ENCODE measurements around the gene ATAD2B. TPM values are rescaled to one million over a fixed set of nuclear protein-coding genes. Genes with fewer than 3 reads are reported as not detected.

Gene ATAD2B
- polyA plus RNA-seq, 1 of the 3 experiments (the other 2 are of a cell fraction), result 1.3 TPM

DNA sequence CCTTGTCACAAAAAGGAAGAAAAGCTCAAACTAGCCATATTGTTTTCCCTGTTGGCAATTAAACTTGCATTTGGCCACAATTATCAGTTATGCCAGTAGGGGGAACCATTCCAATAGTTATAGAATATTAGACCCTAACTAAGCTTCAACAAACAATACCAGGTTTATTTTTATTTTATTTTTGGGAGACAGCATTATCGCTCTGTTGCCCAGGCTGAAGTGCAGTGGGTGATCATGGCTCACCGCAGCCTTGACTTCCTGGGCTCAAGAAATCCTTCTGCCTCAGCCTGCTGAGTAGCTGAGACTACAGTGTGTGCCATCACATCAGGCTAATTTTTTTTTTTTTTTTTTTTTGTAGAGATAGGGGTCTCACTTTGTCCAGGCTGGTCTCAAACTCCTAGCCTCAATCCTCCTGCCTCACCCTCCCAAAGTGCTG lies 102.1 kb downstream of the ATAD2B start (continued):
- TF ChIP-seq NFIC (IDR thresholded peaks at IDR 0.05; ENCODE audit: borderline replicate concordance) (no peak), FOXJ3 (CRISPR knock-in tag; IDR thresholded peaks at IDR 0.05) (no peak), SIN3A (IDR thresholded peaks at IDR 0.05; ENCODE audit: borderline replicate concordance, low read depth, low read length) (no peak), RAD21 (IDR thresholded peaks at IDR 0.05; ENCODE audit: low read length) (peak; percentile 85), EP300 (IDR thresholded peaks at IDR 0.05; ENCODE audit: borderline replicate concordance in 1 of 2, low read depth in 1 of 2, low read length in 1 of 2) (no peak), EZH2phosphoT487 (IDR thresholded peaks at IDR 0.05; ENCODE audit: borderline replicate concordance, low read depth) (no peak), MXI1 (IDR thresholded peaks at IDR 0.05; ENCODE audit: low read depth, low read length) (peak; percentile 31; the same call in 1 of the 2 replicates)

DNA sequence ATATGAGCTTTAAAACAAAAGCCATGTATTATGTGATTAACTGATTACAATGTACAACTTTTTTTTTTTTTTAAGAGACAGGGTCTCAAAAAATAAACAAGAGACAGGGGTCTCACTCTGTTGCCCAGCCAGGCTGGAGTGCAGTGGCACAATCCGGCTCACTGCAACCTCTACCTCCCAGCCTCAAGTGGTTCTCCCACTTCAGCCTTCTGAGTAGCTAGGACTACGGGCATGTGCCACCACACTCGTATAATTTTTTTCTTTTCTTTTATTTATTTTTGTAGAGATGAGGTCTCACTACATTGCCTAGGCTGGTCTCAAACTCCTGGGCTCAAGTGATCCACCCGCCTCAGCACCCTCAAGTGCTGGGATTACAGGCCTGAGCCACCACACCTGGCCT lies 103.1 kb downstream of the ATAD2B start:
- no peaks in the 10 kb centered on the region; a peak in 1 of 4 replicates for H3K4me1 ChIP-seq (ENCODE audit: control insufficient read depth in 1 of 2, insufficient read depth in 2 of 2, low read depth in 1 of 2, low read length in 1 of 2)
- no peak overlapping the region for H3K4me2 ChIP-seq
- no peaks in the 10 kb centered on the region for H3K9me3 ChIP-seq
- H3K27me3 ChIP-seq (ENCODE audit: insufficient read depth), result no peaks in the 10 kb centered on the region
- H4K20me1 ChIP-seq (ENCODE audit: insufficient read depth), result no peaks in the 10 kb centered on the region
- TF ChIP-seq TAF1 (IDR thresholded peaks at IDR 0.05; ENCODE audit: borderline replicate concordance, low read depth, low read length), result no peak
- no peak for TF ChIP-seq MEF2A (IDR thresholded peaks at IDR 0.05; ENCODE audit: borderline replicate concordance, low read depth)
- TF ChIP-seq RFX5 (IDR thresholded peaks at IDR 0.05; ENCODE audit: low read length), result no peak
- TF ChIP-seq GATA2 (CRISPR knock-in tag; IDR thresholded peaks at IDR 0.05), result no peak
- TF ChIP-seq, protein P1, sequence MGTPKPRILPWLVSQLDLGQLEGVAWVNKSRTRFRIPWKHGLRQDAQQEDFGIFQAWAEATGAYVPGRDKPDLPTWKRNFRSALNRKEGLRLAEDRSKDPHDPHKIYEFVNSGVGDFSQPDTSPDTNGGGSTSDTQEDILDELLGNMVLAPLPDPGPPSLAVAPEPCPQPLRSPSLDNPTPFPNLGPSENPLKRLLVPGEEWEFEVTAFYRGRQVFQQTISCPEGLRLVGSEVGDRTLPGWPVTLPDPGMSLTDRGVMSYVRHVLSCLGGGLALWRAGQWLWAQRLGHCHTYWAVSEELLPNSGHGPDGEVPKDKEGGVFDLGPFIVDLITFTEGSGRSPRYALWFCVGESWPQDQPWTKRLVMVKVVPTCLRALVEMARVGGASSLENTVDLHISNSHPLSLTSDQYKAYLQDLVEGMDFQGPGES (IDR thresholded peaks at IDR 0.05; ENCODE audit: low read depth, low read length), result no peak
- TF ChIP-seq, protein P2, sequence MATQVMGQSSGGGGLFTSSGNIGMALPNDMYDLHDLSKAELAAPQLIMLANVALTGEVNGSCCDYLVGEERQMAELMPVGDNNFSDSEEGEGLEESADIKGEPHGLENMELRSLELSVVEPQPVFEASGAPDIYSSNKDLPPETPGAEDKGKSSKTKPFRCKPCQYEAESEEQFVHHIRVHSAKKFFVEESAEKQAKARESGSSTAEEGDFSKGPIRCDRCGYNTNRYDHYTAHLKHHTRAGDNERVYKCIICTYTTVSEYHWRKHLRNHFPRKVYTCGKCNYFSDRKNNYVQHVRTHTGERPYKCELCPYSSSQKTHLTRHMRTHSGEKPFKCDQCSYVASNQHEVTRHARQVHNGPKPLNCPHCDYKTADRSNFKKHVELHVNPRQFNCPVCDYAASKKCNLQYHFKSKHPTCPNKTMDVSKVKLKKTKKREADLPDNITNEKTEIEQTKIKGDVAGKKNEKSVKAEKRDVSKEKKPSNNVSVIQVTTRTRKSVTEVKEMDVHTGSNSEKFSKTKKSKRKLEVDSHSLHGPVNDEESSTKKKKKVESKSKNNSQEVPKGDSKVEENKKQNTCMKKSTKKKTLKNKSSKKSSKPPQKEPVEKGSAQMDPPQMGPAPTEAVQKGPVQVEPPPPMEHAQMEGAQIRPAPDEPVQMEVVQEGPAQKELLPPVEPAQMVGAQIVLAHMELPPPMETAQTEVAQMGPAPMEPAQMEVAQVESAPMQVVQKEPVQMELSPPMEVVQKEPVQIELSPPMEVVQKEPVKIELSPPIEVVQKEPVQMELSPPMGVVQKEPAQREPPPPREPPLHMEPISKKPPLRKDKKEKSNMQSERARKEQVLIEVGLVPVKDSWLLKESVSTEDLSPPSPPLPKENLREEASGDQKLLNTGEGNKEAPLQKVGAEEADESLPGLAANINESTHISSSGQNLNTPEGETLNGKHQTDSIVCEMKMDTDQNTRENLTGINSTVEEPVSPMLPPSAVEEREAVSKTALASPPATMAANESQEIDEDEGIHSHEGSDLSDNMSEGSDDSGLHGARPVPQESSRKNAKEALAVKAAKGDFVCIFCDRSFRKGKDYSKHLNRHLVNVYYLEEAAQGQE (IDR thresholded peaks at IDR 0.05; ENCODE audit: low read depth, low read length), result no peak
- TF ChIP-seq CHD2 (IDR thresholded peaks at IDR 0.05; ENCODE audit: low read length, partially characterized antibody), result no peak
- no peak for TF ChIP-seq EP300 (IDR thresholded peaks at IDR 0.05; ENCODE audit: borderline replicate concordance in 1 of 2, low read depth in 1 of 2, low read length in 1 of 2)
- no peak for TF ChIP-seq NFIC (IDR thresholded peaks at IDR 0.05; ENCODE audit: borderline replicate concordance)
- no peak for TF ChIP-seq POLR2AphosphoS5 (IDR thresholded peaks at IDR 0.05; ENCODE audit: low read depth, low read length)
- TF ChIP-seq RCOR1 (IDR thresholded peaks at IDR 0.05; ENCODE audit: low read length), result no peak
- TF ChIP-seq, protein P3, sequence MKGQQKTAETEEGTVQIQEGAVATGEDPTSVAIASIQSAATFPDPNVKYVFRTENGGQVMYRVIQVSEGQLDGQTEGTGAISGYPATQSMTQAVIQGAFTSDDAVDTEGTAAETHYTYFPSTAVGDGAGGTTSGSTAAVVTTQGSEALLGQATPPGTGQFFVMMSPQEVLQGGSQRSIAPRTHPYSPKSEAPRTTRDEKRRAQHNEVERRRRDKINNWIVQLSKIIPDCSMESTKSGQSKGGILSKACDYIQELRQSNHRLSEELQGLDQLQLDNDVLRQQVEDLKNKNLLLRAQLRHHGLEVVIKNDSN (IDR thresholded peaks at IDR 0.05; ENCODE audit: borderline replicate concordance, low read depth), result no peak
- no peak for TF ChIP-seq JUND (IDR thresholded peaks at IDR 0.05)
- TF ChIP-seq YY1 (IDR thresholded peaks at IDR 0.05; ENCODE audit: low read depth), result no peak
- no peak for TF ChIP-seq RXRA (IDR thresholded peaks at IDR 0.05; ENCODE audit: borderline replicate concordance, low read depth)
- TF ChIP-seq, protein P4, sequence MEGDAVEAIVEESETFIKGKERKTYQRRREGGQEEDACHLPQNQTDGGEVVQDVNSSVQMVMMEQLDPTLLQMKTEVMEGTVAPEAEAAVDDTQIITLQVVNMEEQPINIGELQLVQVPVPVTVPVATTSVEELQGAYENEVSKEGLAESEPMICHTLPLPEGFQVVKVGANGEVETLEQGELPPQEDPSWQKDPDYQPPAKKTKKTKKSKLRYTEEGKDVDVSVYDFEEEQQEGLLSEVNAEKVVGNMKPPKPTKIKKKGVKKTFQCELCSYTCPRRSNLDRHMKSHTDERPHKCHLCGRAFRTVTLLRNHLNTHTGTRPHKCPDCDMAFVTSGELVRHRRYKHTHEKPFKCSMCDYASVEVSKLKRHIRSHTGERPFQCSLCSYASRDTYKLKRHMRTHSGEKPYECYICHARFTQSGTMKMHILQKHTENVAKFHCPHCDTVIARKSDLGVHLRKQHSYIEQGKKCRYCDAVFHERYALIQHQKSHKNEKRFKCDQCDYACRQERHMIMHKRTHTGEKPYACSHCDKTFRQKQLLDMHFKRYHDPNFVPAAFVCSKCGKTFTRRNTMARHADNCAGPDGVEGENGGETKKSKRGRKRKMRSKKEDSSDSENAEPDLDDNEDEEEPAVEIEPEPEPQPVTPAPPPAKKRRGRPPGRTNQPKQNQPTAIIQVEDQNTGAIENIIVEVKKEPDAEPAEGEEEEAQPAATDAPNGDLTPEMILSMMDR (IDR thresholded peaks at IDR 0.05), result no peak
- TF ChIP-seq ELF1 (IDR thresholded peaks at IDR 0.05), result no peak
- TF ChIP-seq, protein P5, sequence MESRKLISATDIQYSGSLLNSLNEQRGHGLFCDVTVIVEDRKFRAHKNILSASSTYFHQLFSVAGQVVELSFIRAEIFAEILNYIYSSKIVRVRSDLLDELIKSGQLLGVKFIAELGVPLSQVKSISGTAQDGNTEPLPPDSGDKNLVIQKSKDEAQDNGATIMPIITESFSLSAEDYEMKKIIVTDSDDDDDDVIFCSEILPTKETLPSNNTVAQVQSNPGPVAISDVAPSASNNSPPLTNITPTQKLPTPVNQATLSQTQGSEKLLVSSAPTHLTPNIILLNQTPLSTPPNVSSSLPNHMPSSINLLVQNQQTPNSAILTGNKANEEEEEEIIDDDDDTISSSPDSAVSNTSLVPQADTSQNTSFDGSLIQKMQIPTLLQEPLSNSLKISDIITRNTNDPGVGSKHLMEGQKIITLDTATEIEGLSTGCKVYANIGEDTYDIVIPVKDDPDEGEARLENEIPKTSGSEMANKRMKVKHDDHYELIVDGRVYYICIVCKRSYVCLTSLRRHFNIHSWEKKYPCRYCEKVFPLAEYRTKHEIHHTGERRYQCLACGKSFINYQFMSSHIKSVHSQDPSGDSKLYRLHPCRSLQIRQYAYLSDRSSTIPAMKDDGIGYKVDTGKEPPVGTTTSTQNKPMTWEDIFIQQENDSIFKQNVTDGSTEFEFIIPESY (IDR thresholded peaks at IDR 0.05; ENCODE audit: borderline replicate concordance, low read depth), result no peak
- TF ChIP-seq MXI1 (IDR thresholded peaks at IDR 0.05; ENCODE audit: low read depth, low read length), result no peak
- no peak overlapping the region for H3K9ac ChIP-seq
- H3K4me3 ChIP-seq (ENCODE audit: low read depth in 2 of 2, low read length in 1 of 2), result no peak overlapping the region
- peaks cover 19% of the 10 kb centered on the region for H3F3A ChIP-seq (replicated peaks; ENCODE audit: insufficient read depth)
- H3K9me2 ChIP-seq, result no peaks in the 10 kb centered on the region
- 67% methylated on average over 4 of the region's 4 CpGs for WGBS (ENCODE audit: low lambda C conversion rate)
- H3K36me3 ChIP-seq (replicated peaks in 1 of 2; ENCODE audit: control insufficient read depth in 1 of 2, insufficient read depth in 2 of 2, low read length in 1 of 2), result peaks cover 7 to 8% of the 10 kb centered on the region in 2 experiments
- CTCF ChIA-PET, result interaction anchor here (0.6 to 8.2 kb wide), 30 partner anchors 8 to 558 kb away, joined by 3 to 72 read pairs (median 8); partner anchors contain the start of genes ATAD2B, TP53I3, UBXN2A and WDCP
- DNase-seq, result no peak
- POLR2A ChIA-PET, result interaction anchor here (0.6 to 2.4 kb wide), 2 partner anchors 103 to 466 kb away, joined by 3 to 21 read pairs; partner anchors contain the start of gene ATAD2B
- H2AFZ ChIP-seq (ENCODE audit: low read depth), result no peak overlapping the region
- H3K27ac ChIP-seq (ENCODE audit: low read depth in 2 of 2, low read length in 1 of 2), result no peak overlapping the region
- no peaks in the 10 kb centered on the region for H3K79me2 ChIP-seq (ENCODE audit: insufficient read depth)
